Panc1 (cell line): ENCODE data around the gene F5.

Experiments used
- POLR2AphosphoS5 ChIP-seq: IDR thresholded peaks from 2 replicates; pipeline ENCODE4 v1.6.1; 2012; ENCODE audit warnings: mild to moderate bottlenecking, low read depth, low read length, moderate library complexity
- SIN3A ChIP-seq: IDR thresholded peaks from 2 replicates; pipeline ENCODE4 v1.6.1; 2012; ENCODE audit warnings: low read depth, mild to moderate bottlenecking, low read length, moderate library complexity, borderline replicate concordance; ENCODE audit not compliant: insufficient read depth
- TF ChIP-seq, protein P1 (sequence below): fragments of 450-650 bp; IDR thresholded peaks from 2 replicates; pipeline ENCODE4 v1.5.1; 2017; ENCODE audit warnings: mild to moderate bottlenecking
- TF ChIP-seq, protein P2 (sequence below), 2 experiments: IDR thresholded peaks; 2 replicates each; pipeline ENCODE4 v1.6.1; 2011 to 2012; ENCODE audit warnings: low read depth in 2 of 2, control low read depth in 1 of 2, low read length in 1 of 2, mild to moderate bottlenecking in 1 of 2, moderate library complexity in 1 of 2; ENCODE audit not compliant: insufficient read depth in 1 of 2

GRCh38 chr1:169483500-169483966 is 102.7 kb downstream of the F5 start:
- TF ChIP-seq, protein P1, sequence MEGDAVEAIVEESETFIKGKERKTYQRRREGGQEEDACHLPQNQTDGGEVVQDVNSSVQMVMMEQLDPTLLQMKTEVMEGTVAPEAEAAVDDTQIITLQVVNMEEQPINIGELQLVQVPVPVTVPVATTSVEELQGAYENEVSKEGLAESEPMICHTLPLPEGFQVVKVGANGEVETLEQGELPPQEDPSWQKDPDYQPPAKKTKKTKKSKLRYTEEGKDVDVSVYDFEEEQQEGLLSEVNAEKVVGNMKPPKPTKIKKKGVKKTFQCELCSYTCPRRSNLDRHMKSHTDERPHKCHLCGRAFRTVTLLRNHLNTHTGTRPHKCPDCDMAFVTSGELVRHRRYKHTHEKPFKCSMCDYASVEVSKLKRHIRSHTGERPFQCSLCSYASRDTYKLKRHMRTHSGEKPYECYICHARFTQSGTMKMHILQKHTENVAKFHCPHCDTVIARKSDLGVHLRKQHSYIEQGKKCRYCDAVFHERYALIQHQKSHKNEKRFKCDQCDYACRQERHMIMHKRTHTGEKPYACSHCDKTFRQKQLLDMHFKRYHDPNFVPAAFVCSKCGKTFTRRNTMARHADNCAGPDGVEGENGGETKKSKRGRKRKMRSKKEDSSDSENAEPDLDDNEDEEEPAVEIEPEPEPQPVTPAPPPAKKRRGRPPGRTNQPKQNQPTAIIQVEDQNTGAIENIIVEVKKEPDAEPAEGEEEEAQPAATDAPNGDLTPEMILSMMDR: no peak
- TF ChIP-seq POLR2AphosphoS5 (no peak), SIN3A (no peak)
- TF ChIP-seq, protein P2, sequence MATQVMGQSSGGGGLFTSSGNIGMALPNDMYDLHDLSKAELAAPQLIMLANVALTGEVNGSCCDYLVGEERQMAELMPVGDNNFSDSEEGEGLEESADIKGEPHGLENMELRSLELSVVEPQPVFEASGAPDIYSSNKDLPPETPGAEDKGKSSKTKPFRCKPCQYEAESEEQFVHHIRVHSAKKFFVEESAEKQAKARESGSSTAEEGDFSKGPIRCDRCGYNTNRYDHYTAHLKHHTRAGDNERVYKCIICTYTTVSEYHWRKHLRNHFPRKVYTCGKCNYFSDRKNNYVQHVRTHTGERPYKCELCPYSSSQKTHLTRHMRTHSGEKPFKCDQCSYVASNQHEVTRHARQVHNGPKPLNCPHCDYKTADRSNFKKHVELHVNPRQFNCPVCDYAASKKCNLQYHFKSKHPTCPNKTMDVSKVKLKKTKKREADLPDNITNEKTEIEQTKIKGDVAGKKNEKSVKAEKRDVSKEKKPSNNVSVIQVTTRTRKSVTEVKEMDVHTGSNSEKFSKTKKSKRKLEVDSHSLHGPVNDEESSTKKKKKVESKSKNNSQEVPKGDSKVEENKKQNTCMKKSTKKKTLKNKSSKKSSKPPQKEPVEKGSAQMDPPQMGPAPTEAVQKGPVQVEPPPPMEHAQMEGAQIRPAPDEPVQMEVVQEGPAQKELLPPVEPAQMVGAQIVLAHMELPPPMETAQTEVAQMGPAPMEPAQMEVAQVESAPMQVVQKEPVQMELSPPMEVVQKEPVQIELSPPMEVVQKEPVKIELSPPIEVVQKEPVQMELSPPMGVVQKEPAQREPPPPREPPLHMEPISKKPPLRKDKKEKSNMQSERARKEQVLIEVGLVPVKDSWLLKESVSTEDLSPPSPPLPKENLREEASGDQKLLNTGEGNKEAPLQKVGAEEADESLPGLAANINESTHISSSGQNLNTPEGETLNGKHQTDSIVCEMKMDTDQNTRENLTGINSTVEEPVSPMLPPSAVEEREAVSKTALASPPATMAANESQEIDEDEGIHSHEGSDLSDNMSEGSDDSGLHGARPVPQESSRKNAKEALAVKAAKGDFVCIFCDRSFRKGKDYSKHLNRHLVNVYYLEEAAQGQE (IDR thresholded peaks at IDR 0.05; ENCODE audit: insufficient read depth in 1 of 2, low read depth in 2 of 2, low read length in 1 of 2): no peak
